ENCODE data around the gene TULP1.

TULP1 gene

GRCh38 chr6:35487658-35488516 is 24.8 kb downstream of the TULP1 start:
- no peak overlapping the region for H3K4me3 ChIP-seq (ENCODE audit: low read length)
- TF ChIP-seq CTCF (conservative IDR thresholded peaks at IDR 0.05; ENCODE audit: low read depth, low read length): no peak
- no peak for DNase-seq (ENCODE audit: low read depth)

- H3K4me3 ChIP-seq (ENCODE audit: low read length): no peak overlapping the region
- no peak for TF ChIP-seq CTCF (conservative IDR thresholded peaks at IDR 0.05; ENCODE audit: low read depth, low read length)
- DNase-seq (ENCODE audit: low read depth): no peak
These were observed 26.4 kb downstream of the TULP1 start for GRCh38 chr6:35486005-35486925.

GRCh38 chr6:35485402-35485877 is 27.3 kb downstream of the TULP1 start:
- no peak for TF ChIP-seq CTCF (conservative IDR thresholded peaks at IDR 0.05; ENCODE audit: low read depth, low read length)
- H3K4me3 ChIP-seq (ENCODE audit: low read length): no peak overlapping the region
- no peak for DNase-seq (ENCODE audit: low read depth)

- no peak for TF ChIP-seq CTCF (conservative IDR thresholded peaks at IDR 0.05; ENCODE audit: low read depth, low read length)
- no peak for DNase-seq (ENCODE audit: low read depth)
- H3K4me3 ChIP-seq (ENCODE audit: low read length): no peak overlapping the region
These were observed 27.7 kb downstream of the TULP1 start for GRCh38 chr6:35484921-35485392.

GRCh38 chr6:35483893-35484645 is 28.6 kb downstream of the TULP1 start:
- TF ChIP-seq CTCF (conservative IDR thresholded peaks at IDR 0.05; ENCODE audit: low read depth, low read length): no peak
- H3K4me3 ChIP-seq (ENCODE audit: low read length): no peak overlapping the region

GRCh38 chr6:35483490-35483889 is 29.2 kb downstream of the TULP1 start:
- H3K4me3 ChIP-seq (ENCODE audit: low read length): no peak overlapping the region
- no peak for TF ChIP-seq CTCF (conservative IDR thresholded peaks at IDR 0.05; ENCODE audit: low read depth, low read length)
- no peak for DNase-seq (ENCODE audit: low read depth)

More at GRCh38 chr6:35483893-35484645, 28.6 kb downstream of the TULP1 start:
- DNase-seq (ENCODE audit: low read depth): no peak

Measured in retinal pigment epithelial cell (primary cell).